ENCODE data around the gene AGR2.

AGR2 gene

DNA sequence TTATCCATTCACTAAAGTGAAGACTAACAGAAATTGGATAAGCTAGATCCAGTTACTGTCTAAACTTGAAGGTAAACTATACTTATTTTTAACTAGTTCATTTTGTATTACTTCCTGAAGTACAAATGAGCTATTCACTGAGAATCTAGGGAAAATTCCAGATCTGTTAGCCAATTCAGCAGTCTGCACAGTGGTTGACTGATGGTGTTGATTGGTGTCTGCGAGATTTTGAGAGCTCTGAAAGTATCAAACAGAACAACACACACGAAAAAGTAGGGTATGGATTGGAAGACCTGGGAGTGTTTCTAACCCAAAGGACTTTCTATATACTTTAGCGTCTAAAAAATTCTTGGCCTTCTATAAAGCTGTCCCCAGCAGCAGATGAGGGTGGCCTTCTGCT, 33.6 kb upstream of the AGR2 start:
- no peak for DNase-seq (ENCODE audit: low read depth)
- no peak for TF ChIP-seq POLR2A (IDR thresholded peaks at IDR 0.05; ENCODE audit: extremely low read depth, insufficient read length)
- no peak for TF ChIP-seq MYC (IDR thresholded peaks at IDR 0.05; ENCODE audit: low read depth, low read length)
- TF ChIP-seq, protein P1, sequence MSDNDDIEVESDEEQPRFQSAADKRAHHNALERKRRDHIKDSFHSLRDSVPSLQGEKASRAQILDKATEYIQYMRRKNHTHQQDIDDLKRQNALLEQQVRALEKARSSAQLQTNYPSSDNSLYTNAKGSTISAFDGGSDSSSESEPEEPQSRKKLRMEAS (IDR thresholded peaks at IDR 0.05; ENCODE audit: low read depth, low read length), result no peak
- TF ChIP-seq CTCF (IDR thresholded peaks at IDR 0.05; ENCODE audit: low read depth, low read length), result no peak
- H3K4me3 ChIP-seq (ENCODE audit: low read depth, low read length), result no peak overlapping the region

- no peak overlapping the region for H3K4me3 ChIP-seq (ENCODE audit: low read depth, low read length)
- no peak for TF ChIP-seq CTCF (IDR thresholded peaks at IDR 0.05; ENCODE audit: low read depth, low read length)
- TF ChIP-seq MYC (IDR thresholded peaks at IDR 0.05; ENCODE audit: low read depth, low read length), result no peak
- no peak for TF ChIP-seq POLR2A (IDR thresholded peaks at IDR 0.05; ENCODE audit: extremely low read depth, insufficient read length)
- TF ChIP-seq, protein P1 (IDR thresholded peaks at IDR 0.05; ENCODE audit: low read depth, low read length), result no peak
- no peak for DNase-seq (ENCODE audit: low read depth)
Measured at GRCh38 chr7:16836481-16836880, 31.7 kb upstream of the AGR2 start.

DNA sequence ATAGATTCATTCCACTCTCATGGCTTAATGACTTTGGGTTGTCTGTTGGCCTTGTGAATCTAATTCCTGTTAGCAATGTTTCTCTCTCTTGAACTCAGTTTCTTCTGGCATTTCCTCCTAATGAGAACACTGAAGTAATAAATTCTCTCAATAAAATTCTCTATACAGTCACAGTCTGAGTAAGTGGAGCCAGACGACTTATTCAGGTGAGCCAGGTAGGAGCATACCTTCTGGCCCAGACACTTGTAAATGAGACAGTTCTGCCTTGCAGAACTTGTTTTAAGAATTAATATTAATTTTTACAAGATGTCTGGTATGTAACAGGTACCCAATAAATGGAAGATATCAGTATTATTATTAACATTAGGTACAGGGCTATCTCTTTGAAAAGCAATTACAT, 28.6 kb upstream of the AGR2 start:
- DNase-seq (ENCODE audit: low read depth), result no peak
- TF ChIP-seq CTCF (IDR thresholded peaks at IDR 0.05; ENCODE audit: low read depth, low read length) (no peak), MYC (IDR thresholded peaks at IDR 0.05; ENCODE audit: low read depth, low read length) (no peak), POLR2A (IDR thresholded peaks at IDR 0.05; ENCODE audit: extremely low read depth, insufficient read length) (no peak)
- TF ChIP-seq, protein P1 (IDR thresholded peaks at IDR 0.05; ENCODE audit: low read depth, low read length), result no peak
- H3K4me3 ChIP-seq (ENCODE audit: low read depth, low read length), result no peak overlapping the region

DNA sequence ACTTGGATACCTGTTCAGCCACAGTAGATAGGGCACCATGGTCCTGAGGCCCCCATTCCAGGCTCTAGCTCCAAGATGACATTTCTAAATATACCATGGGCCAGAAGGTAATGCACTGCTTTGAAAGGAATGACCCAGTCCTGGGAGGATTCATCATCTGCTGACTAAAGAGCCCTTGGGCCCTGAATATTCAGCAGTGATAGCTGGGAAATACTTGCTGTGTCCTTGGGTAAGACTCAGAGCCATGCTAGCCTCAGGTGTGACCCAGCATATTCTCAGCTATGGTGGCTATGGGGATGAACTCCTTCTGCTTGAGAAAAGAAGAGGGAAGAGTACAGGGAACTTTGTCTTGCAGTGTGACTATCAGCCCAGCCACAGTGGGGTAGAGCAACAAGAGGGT, 21.3 kb upstream of the AGR2 start:
- no peak for DNase-seq (ENCODE audit: low read depth)
- no peak overlapping the region for H3K4me3 ChIP-seq (ENCODE audit: low read depth, low read length)
- TF ChIP-seq CTCF (IDR thresholded peaks at IDR 0.05; ENCODE audit: low read depth, low read length) (no peak), MYC (IDR thresholded peaks at IDR 0.05; ENCODE audit: low read depth, low read length) (no peak), POLR2A (IDR thresholded peaks at IDR 0.05; ENCODE audit: extremely low read depth, insufficient read length) (no peak)

DNA sequence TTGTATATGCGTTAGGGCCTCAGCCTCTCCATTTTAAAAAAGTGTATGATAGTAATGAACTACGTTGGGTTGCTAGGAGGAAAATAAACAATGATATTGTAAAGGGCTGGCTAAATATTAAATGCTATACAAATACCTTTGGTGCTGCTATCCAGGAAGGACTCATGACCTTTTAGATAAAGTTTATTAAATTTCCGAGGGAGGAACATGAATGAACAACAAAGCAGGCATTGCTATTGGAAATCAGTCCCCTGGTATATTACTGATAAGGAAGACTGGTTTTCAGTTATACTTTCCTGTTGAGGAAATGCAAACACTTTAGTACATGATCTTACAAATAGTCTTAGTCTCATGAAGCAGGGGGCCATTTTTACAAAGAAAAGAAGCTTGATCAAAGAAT, 17.2 kb upstream of the AGR2 start:
- no peak for DNase-seq (ENCODE audit: low read depth)
- TF ChIP-seq POLR2A (IDR thresholded peaks at IDR 0.05; ENCODE audit: extremely low read depth, insufficient read length), result no peak
- TF ChIP-seq, protein P1 (IDR thresholded peaks at IDR 0.05; ENCODE audit: low read depth, low read length), result no peak
- TF ChIP-seq MYC (IDR thresholded peaks at IDR 0.05; ENCODE audit: low read depth, low read length), result no peak
- TF ChIP-seq CTCF (IDR thresholded peaks at IDR 0.05; ENCODE audit: low read depth, low read length), result no peak
- H3K4me3 ChIP-seq (ENCODE audit: low read depth, low read length), result no peak overlapping the region

DNA sequence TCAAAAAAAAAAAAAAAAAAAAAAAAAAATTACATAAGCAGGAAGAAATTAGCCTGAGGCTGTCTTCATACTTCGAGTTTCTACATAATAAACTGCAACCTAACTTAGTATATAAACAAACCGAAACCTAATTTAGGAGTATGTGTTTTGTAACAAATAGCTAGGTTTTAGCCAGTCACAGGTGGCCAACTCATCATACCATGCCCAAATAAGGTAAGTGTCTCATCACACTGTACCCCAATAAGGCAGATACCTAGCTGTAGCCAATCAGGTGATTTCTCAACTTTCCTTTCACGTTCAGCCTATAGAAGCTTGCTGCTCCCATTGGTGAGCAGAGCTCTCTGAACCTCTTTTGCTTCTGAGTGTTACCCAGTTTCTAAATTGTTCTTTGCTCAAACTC, 13.9 kb upstream of the AGR2 start:
- DNase-seq (ENCODE audit: low read depth), result no peak
- TF ChIP-seq MYC (IDR thresholded peaks at IDR 0.05; ENCODE audit: low read depth, low read length) (no peak), CTCF (IDR thresholded peaks at IDR 0.05; ENCODE audit: low read depth, low read length) (no peak), POLR2A (IDR thresholded peaks at IDR 0.05; ENCODE audit: extremely low read depth, insufficient read length) (no peak)
- TF ChIP-seq, protein P1 (IDR thresholded peaks at IDR 0.05; ENCODE audit: low read depth, low read length), result no peak
- no peak overlapping the region for H3K4me3 ChIP-seq (ENCODE audit: low read depth, low read length)

Measured in NB4 (cell line).